C4-2B (cell line): ENCODE measurements around the gene CGAS.

Source experiments
- ZFX ChIP-seq: fragments of 450-650 bp; IDR thresholded peaks from 2 replicates; pipeline ENCODE4 v1.6.1; 2017
- TF ChIP-seq, protein P1 (sequence below): fragments of 450-650 bp; conservative IDR thresholded peaks from 2 replicates; pipeline ENCODE4 v1.5.1; 2017; ENCODE audit warnings: mild to moderate bottlenecking

DNA sequence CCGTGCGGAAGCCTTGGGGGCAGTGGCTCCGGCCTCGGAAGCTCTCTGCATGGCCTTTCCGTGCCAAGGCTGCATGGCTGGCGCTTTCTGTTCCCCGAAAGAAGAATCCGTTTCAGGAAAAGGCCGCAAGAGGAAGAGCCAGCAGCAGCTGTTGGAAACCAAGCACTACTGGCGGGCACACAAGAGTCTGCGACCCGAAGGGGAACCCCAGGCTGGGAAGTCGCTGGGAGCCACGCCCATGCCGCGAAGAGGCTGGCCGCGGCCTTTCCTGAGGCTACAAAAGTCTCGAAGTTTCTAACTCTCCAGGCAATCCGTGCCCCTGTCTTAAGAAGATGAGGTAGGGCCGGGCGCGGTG, at the start of gene CGAS:
- TF ChIP-seq, protein P1, sequence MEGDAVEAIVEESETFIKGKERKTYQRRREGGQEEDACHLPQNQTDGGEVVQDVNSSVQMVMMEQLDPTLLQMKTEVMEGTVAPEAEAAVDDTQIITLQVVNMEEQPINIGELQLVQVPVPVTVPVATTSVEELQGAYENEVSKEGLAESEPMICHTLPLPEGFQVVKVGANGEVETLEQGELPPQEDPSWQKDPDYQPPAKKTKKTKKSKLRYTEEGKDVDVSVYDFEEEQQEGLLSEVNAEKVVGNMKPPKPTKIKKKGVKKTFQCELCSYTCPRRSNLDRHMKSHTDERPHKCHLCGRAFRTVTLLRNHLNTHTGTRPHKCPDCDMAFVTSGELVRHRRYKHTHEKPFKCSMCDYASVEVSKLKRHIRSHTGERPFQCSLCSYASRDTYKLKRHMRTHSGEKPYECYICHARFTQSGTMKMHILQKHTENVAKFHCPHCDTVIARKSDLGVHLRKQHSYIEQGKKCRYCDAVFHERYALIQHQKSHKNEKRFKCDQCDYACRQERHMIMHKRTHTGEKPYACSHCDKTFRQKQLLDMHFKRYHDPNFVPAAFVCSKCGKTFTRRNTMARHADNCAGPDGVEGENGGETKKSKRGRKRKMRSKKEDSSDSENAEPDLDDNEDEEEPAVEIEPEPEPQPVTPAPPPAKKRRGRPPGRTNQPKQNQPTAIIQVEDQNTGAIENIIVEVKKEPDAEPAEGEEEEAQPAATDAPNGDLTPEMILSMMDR: no peak
- no peak for TF ChIP-seq ZFX
